GM18505 (cell line): Measurements from ENCODE around the gene AGRN.
A peak's percentile ranks its signal among the peaks of the same experiment; 100 is the strongest.
"Not testable (repeated sequence)": the region's sequence is repeated elsewhere in the genome, so short reads cannot be mapped to it uniquely, and the experiment has no call there.

Source experiments
- ATAC-seq: cut with Tn5 transposase; IDR thresholded peaks from one replicate; pipeline ENCODE4 v1.9.1; 2021; ENCODE audit not compliant: unreplicated experiment
- POLR2A ChIP-seq: IDR thresholded peaks from 4 replicates; pipeline ENCODE4 v1.6.1; 2011; ENCODE audit warnings: borderline replicate concordance; ENCODE audit not compliant: insufficient read depth, insufficient read length; ENCODE audit errors: extremely low read depth

Gene AGRN

GRCh38 chr1:1020000-1020404 is at the start of gene AGRN:
Gene AGRN (plus strand): TSS chr1:1020120. CDS start chr1:1020173, 53 bp downstream.
- ATAC-seq: peak; percentile 27
- no peak for TF ChIP-seq POLR2A

- no peak for ATAC-seq
- no peak for TF ChIP-seq POLR2A
Measured at GRCh38 chr1:970242-970972, 49.5 kb upstream of the AGRN start.

- TF ChIP-seq POLR2A: no peak
- ATAC-seq: no peak
Measured at GRCh38 chr1:970973-971730, 48.8 kb upstream of the AGRN start.

- no peak for ATAC-seq
- no peak for TF ChIP-seq POLR2A
Measured at GRCh38 chr1:971751-972506, 48.0 kb upstream of the AGRN start.

GRCh38 chr1:972726-973458 is 47.0 kb upstream of the AGRN start:
- TF ChIP-seq POLR2A: no peak
- ATAC-seq: no peak

- no peak for ATAC-seq
- TF ChIP-seq POLR2A: no peak
Measured at GRCh38 chr1:973459-974292, 46.2 kb upstream of the AGRN start.

DNA sequence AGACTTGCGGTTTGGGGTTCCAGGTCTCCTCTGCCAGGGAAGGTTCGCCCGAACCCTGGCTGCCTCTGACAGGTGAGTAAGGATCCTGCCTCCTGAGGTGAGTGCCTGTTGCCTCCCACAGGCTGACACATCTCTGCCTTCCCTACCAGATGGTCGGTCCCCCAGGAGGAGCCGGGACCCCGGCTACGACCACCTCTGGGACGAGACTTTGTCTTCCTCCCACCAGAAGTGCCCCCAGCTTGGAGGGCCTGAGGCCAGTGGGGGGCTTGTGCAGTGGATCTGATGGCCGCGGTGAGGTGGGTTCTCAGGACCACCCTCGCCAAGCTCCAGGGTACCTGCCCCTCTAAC is 45.7 kb upstream of the AGRN start:
- ATAC-seq: no peak

DNA sequence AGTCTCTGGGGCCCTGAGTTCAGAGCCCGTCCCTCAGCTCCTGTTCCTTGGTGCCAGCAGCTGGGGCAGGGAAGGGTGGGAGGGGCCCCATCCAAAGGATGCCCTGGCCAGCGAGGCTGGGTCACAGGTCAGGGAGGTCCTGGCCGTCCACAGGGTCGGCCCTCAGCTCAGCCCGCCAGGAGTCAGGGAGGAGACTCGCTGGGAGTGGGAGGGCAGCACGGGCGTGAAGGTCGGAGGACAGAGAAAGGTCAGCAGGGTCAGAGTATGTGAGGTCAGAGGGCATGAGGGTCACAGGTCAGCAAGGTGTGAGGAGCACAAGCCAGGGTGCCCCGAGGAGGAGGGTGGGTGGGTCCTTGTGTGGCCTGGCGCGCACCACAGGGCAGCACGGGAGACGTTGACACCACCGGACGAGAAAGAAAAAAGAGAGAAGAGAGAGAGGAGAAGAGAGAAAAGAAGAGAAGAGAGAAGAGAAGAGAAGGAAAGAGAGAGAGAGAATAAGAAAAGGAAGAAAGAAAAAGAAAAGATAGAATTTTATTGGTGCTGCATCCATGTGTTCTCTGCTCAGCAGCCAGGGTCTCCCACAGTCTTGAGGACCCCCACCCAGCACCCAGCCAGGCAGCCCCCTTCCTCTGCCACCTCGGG is 45.1 kb upstream of the AGRN start:
- TF ChIP-seq POLR2A: no peak
- no peak for ATAC-seq

More for the DNA sequence above, 45.7 kb upstream of the AGRN start:
- no peak for TF ChIP-seq POLR2A

DNA sequence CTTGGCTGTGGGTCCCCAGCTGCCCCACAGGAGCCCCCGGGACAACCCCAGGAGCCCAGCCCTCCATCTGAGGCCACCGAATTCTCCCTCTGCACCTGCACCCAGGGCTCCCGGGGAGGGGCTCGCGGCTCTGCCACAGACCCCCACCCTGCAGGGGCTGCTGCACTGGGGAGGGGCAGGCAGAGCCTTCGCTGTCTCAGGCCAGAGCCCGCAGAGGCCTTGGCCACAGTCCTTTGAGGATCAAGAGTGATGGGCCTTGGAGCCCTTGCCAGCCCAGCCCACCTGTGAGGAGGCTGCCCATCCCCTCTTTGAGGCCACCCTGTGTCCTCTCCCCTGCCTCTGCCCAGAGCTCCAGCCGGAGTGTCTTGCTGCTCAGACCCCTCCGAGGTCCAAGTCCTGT is 44.6 kb upstream of the AGRN start:
- no peak for TF ChIP-seq POLR2A
- ATAC-seq: no peak

- no peak for ATAC-seq
Measured at GRCh38 chr1:975896-976683, 43.8 kb upstream of the AGRN start.

GRCh38 chr1:976791-977190 is 43.1 kb upstream of the AGRN start:
- ATAC-seq: not testable (repeated sequence)

More at GRCh38 chr1:975896-976683, 43.8 kb upstream of the AGRN start:
- no peak for TF ChIP-seq POLR2A
